NCI-H526 treated with DMSO at 0.1 percent for 48 hours (cell line): ENCODE data around the gene ZNF648.
A peak's percentile ranks its signal among the peaks of the same experiment; 100 is the strongest.
"Not testable (repeated sequence)": the region's sequence is repeated elsewhere in the genome, so short reads cannot be mapped to it uniquely, and the experiment has no call there.

ENCODE experiments used
- DNase-seq: peaks from one replicate; lab custom pipeline; 2025; lab: John Stamatoyannopoulos, UW

Gene ZNF648

DNA sequence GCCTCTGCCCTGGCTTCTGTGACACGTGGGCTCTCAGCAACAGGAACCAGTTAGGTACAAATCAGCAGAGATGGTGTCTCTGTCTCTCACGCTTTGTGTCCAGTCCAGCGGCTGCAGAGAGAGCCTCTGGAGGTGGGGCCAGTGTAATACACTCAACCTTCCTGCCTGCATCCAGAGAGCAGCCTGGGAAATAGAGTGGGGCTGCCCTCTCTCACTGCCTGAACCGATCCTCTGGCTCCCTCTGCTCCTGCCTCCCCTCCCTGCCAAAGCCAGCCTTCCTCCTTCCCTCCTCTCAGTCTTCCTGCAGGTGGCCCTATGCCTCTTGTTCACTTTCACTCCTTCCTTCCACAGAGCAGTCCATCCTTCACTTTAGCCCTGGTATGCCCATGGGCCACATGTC lies at the start of gene ZNF648:
Gene ZNF648, minus strand, starts transcription at position 119 of the 400 bp plus-strand sequence. CDS start 3,702 bp downstream, outside the sequence.
- DNase-seq: no peak

- no peak for DNase-seq
These were observed 49.1 kb upstream of the ZNF648 start for GRCh38 chr1:182110635-182111034.

DNA sequence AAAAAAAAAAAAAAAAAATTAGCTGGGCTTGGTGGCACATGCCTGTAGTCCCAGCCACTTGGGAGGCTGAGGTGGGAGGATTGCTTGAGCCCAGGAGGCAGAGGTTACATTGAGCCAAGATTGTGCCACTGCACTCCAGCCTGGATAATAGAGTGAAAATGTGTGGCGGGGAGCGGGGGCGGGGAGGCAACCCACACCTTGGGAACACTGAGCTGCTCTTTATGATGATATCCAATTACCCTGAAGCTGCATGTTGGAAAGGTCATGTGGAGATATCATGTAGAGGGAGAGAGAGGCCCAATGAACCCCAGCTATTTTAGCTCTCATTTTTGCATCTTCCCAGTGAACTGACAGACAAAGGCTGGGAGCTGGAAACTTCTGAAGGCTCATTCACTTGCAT lies 48.3 kb upstream of the ZNF648 start:
- no peak for DNase-seq

DNA sequence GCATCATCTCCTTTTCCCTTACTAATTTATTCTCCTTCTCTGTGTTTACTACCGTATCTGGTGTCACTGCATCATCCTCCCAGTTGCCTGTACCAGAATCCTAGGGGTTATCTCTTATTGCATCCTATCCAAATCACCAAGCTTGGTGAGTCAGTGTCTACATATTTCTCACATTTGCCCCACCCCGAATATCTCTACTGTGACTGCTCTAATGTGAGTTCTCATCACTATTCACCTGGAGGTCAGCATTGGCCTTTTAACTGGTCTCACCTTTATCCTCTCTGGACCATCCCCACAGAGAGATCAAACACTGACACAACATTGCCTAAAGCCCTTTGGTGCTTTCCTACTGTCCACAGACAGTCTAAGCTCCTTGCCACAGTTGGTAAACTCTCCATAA lies 45.7 kb upstream of the ZNF648 start:
- no peak for DNase-seq

DNA sequence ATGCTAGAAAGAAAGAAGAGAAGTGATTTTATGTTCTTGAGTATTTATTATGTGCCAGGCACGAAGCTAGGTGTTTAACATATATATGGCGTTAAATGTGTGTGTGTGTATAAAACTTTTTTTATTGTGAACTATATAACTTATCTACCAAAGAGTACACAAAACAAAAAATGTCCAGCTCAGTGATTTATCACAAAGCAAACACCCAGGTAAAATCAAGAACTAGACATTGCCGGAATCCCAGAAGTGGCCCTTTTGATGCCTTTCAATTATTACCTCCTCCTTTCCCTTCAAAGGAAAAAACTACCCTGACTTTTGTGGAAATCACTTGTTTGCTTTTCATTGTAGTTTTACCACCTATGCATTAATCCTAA lies 40.5 kb upstream of the ZNF648 start:
- no peak for DNase-seq

DNA sequence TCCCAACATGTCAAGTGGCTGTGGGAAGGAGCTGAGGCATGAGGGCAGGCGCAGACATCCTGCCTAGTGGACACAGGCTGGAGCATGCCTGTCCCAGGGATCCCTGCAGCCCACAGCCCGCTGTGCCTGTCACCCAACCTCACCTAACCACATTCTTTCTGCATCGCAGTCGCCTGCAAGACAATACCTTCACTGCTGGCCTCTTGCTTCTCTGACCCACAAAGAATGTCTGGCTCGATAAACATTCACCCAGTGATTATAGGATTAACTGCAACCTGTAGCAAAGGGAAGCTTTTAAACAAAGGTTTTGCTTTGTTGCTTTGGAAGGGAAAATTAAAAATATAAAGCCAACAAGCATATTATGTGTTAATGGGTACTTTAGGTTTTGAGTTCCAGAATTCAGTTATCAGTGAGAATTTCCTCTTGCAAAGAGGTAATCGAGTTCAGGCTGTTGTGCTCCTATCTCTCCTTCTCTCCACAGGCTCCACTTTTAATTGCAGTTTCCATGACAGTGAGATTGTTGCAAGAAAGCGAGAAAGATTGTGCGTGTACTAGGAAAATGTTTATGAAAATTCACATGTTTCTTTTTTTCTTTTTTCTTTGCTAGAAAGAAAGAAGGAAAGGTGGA lies 40.0 kb upstream of the ZNF648 start:
- no peak for DNase-seq

DNA sequence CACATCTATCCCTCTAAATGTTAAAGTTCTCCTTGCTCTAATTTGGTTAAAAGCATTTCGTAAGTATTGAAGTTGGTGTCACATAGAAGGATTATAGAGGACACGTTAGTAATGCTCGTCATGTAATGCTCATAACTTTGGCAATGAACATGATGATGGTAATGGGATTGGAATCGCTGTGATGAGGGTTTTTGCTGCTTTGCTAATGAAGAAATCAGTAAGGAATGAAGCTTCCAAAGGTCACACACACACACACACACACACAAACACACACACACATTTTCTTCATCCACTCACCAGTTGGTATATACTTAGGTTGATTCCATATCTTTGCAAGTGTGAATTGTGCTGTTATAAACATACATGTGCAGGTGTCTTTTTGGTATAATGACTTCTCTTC lies 36.8 kb upstream of the ZNF648 start:
- no peak for DNase-seq

GRCh38 chr1:182095946-182096345 lies 34.4 kb upstream of the ZNF648 start:
- DNase-seq: peak; percentile 95

DNA sequence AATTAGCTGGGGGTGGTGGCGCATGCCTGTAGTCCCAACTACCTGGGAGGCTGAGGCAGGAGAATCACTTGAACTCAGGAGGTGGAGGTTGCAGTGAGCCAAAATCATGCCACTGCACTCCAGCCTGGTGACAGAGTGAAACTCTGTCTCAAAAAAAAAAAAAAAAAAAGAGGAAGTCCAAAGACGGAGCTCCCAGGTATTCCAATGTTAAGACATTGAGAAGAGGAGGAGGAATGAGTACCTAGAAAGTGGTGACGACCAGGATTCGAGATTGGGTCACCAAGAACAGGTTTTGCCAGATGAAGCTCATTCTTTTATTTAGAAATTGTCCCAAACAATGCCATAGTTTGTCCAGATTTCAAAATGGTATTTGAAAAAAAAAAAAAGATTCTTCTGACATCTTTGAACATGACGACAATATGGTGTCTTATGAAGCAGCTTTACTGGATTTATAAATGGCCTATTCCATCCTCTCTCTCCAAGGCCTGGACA lies 33.0 kb upstream of the ZNF648 start:
- DNase-seq: not testable (repeated sequence)

DNA sequence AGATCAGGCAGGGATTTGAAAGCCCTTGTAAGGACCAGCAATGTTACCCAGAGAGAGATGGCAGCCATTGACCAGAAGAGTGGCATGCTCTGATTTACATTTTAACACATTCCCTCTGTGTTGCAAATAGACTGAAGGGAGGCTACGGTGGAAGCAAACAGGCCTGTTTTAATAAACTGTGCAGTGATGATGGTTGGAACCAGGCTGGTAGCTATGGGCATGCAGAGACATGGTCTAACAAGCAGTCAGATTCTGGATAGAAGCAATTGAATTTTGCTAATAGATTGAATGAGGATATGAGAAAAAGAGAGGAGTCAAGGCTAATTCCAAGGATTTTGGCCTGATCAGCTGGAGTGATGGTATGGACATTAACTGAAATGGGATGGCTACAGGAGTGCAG lies 32.3 kb upstream of the ZNF648 start:
- no peak for DNase-seq

- no peak for DNase-seq
These were observed 30.8 kb upstream of the ZNF648 start for GRCh38 chr1:182092336-182092735.

- no peak for DNase-seq
These were observed 29.6 kb upstream of the ZNF648 start for GRCh38 chr1:182091083-182091482.

DNA sequence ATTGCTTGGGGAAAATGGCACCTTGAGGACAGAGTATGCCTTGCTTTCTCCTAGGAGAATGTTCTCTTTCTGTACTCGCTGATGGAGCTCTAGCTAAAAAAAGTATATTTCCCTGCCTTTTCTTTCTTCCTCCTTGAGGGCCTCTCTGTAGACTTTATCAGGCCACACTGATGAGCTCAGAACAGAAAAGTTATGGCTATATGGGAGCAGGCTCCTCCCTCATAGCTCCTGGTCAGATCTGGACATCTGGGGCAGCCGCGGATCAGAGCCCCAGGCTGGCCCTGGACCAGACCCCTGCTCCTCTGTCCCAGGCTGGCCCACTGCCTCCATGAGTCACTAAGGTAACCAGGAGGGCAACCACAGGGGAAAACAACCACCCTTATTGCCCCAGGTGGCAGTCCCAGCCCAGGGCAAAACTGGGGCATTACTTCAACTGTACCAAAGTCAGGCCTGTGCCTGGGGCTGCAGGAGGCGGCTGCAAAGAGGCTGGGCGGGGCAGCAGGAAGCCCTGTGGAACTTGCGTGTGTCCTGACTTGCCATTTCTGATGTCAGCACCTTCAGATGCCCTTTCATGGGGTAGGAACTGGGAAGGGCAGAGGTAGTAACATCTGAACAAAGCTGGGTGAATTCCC lies 26.3 kb upstream of the ZNF648 start:
- no peak for DNase-seq

- no peak for DNase-seq
These were observed 25.8 kb upstream of the ZNF648 start for GRCh38 chr1:182087304-182087703.

DNA sequence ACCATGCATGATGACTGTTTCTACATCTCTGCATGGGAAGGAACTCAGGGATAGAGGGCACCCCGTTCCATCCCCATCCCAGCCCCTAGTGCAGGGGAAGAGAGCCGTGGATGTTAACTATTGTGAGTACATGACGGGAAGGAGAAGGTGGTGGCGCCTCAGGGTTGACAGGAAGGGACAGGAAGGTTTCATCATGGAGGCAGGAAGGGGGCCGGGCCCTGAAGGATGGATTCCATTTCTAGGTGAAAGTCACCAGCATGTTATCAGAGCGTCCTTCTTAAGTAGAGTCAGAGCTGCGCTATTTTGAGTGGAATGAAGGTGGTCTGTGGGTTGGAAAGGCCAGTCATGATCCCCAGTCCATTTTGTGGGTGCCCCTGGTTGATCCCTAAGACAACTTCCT lies 25.1 kb upstream of the ZNF648 start:
- no peak for DNase-seq

- no peak for DNase-seq
These were observed 24.6 kb upstream of the ZNF648 start for GRCh38 chr1:182086136-182086535.

DNA sequence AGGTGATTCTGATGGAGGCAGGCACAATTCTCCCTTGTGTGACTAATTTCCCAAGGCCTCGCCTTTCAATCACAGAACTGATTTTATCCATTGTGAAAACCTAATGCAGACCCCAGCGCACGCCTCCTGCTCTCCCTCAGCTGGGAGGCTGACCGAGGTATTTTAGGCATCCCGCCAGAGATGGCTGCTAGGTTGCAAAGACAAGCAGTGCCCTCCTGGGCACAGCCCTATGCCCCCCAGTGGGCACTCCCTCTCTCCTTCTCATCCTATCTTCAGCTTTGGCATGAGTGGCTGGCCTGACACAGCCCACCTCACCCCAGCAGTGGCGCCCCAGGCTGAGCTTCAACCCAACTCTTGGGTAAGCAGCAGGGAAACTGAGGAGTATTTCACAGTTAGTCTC lies 24.2 kb upstream of the ZNF648 start:
- DNase-seq: no peak

GRCh38 chr1:182084487-182085316 lies 23.2 kb upstream of the ZNF648 start:
- DNase-seq: peak; percentile 91

DNA sequence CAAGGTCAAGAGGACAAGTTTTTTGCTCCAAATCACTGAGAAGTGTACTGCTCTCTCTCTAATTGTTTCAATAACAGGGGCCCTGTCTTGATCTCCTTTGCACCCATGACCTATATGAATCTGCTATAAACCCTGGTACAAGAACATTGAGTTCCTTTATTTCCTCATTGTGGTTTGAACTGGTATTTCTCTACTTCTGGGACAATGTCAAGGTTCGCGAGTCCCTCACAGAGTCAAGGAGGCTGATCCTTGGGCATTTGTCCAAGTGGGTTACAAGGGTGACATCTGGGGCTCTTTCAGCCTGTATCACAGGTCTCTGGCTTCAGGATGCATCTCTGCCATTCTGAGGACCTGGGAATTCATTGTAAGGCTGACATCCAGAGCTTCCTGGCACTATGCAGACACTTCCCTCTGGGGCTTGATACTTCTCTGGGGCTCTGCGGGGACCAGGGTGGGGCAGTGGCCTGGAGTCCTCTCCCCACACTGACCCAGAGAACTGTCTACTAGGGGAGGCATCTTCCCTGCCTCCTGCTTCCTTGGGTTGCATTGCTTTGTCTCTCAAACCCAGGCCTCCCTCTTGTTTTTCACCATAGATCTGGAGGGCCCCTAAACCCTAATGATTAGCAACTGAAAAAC lies 22.5 kb upstream of the ZNF648 start:
- no peak for DNase-seq

GRCh38 chr1:182080955-182081582 lies 19.6 kb upstream of the ZNF648 start:
- DNase-seq: peak; percentile 59

GRCh38 chr1:182080040-182080439 lies 18.5 kb upstream of the ZNF648 start:
- DNase-seq: no peak

GRCh38 chr1:182071924-182072323 lies 10.4 kb upstream of the ZNF648 start:
- DNase-seq: no peak
